GM19455 (cell line): ENCODE results near the gene FGF9.

Experiments
- ATAC-seq: cut with Tn5 transposase; IDR thresholded peaks from one replicate; pipeline ENCODE4 v1.9.1; 2021; ENCODE audit not compliant: unreplicated experiment

FGF9 gene

GRCh38 chr13:21752501-21752900 lies 81.6 kb downstream of the FGF9 start:
- no peak for ATAC-seq

DNA sequence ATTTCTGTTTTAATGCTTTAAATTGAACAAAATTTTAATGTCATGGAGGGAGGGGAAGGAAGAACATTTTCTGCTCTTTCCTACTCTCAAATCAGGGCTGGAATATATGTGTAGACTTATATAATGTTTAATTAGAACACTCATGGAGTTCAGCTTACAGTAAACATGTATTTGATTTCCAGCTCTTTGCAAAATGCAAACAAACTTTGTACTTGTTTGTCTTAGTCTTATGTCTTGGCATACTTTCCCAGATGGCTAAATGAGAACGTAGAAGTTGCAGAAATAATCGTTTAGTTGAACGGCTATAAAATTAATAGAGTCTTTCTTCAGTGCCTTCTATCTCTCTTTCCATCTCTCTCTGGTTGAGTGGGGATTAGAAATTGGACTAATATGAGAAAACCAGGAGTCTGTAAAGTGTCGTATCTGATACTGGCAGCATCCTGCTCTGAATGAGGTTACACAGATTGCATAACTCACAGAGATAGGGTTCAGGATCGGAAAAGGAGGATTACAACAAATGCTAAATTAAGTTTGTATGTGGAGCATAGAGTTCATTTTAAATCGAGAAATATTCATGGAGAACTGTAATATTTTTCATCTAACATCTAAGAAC lies 82.3 kb downstream of the FGF9 start:
- ATAC-seq = no peak
